Cerebellar cortex (tissue), 1 donor: Measurements from ENCODE around the gene TTLL1.
"Not testable (repeated sequence)": the region's sequence is repeated elsewhere in the genome, so short reads cannot be mapped to it uniquely, and the experiment has no call there.

Experiments
- DNase-seq: peaks from one replicate; pipeline ENCODE4 v3.0.0-alpha.2; 2015; ENCODE audit warnings: low spot score

Gene TTLL1

GRCh38 chr22:43110444-43110926 lies 21.3 kb upstream of the TTLL1 start, which contains the start of gene BIK:
BIK (plus strand) TSS chr22:43110750; CDS start chr22:43124023, 13,273 bp downstream.
- peak; percentile 15 for DNase-seq

DNA sequence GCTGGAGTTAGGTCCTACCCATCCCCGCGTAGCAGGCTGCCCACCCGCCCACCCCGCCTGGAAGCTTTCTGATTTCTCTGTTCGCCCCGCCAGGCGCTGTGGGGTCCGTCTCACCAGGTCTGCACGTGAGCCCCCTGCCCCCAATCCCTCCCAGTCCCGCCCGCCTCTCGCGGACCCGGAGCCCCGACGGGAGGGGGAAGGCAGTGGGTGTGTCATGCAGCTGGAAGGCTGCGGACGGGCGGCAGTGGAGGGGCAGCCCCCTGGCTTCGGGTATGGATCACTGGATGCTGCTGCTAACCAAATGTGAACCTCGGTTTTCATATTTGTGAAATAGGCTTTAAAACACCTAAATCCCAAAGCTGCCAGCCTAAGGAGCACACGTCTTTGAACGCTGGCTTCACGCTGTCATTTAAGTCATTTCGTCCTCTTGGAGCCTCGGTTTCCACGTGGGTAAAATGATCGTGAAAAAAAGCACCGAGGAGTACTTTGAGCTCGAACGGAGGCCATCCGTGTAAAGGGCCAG lies 20.8 kb upstream of the TTLL1 start:
- DNase-seq = no peak

DNA sequence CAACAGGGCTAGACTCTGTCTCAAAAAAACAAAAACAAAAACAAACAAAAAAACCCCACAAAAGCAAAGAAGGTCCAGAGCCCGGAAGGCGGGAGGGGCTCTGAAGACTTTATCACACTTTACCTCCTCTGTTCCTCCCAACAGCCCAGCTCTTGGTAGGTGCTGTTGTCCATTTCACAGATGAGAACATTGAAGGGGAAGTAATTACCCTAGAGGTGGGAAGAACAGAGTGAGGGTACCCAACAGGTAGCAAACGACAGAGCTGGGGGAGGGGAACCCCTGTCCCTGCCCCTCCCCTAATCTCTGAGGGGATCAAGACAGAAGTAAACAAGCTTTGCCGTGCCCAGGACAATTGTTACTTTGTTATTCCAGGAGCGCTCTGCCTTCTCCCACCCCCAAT lies 20.3 kb upstream of the TTLL1 start:
- DNase-seq = no peak

DNA sequence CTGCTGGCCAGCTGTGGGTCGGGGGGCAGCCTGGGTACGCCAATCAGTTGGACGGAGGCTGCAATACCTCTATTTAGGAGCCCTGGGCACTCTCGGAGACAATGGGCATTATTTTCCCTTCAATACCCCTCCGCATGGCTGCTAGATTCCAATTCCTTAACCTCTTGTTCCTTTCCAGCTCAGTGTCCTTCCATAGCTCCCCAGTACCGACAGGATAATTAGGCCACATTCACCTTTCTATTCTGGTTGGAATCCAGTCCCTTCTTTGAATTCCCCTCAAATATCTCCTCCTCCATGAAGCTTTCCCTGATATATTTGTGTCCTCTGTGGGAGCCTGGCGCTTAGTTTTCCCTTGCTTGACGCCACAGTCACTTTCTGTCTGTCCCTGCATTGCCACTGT lies 17.1 kb upstream of the TTLL1 start:
- DNase-seq = no peak

GRCh38 chr22:43104950-43105349 lies 15.8 kb upstream of the TTLL1 start:
- DNase-seq = not testable (repeated sequence)

DNA sequence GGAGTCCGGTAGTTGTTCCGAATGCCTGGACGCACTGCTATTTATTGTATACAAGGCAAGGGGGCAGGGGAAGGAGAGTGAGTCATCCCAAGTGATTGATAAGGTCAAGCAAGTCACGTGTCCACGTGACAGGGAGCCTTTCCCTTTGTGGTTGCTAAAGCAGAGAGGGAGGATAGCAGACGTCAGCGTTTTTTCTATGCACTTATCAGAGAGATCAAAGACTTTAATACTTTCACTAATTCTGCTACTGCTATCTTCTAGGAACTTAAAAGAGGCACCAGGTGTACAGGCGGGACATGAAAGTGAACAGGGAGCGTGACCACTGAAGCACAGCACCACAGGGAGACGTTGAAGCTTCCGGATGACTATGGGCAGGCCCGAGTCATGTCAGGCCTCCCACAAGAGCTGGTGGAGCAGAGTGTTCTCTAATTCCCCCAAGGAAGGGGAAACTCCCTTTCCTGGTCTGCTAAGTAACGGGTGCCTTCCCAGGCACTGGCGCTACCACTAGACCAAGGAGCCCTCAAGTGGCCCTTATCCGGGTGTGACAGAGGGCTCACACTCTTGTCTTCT lies 14.9 kb upstream of the TTLL1 start:
- DNase-seq = not testable (repeated sequence)

- no peak for DNase-seq
Measured at GRCh38 chr22:43101306-43101705, 12.1 kb upstream of the TTLL1 start.

GRCh38 chr22:43100225-43100624 lies 11.0 kb upstream of the TTLL1 start:
- no peak for DNase-seq

DNA sequence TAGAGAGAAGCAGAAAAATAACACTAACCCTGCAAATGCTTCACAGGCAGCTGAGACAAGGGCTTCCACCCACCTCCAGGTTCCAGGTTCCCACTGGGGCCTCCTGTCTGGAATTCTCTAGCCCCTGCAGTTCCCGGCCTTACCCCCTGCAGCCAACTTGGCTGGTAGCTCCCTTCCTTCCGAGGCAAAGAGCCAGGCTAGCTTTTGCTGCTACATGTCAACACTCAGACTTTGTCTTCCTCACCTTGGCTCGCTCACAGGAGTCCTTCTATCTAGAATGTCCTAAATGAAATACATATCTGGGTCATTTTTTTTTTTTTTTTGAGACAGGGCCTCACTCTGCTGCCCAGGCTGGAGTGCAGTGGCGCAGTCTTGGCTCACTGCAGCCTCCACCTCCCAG lies 9.9 kb upstream of the TTLL1 start:
- DNase-seq = no peak

- DNase-seq = no peak
Measured at GRCh38 chr22:43098356-43098755, 9.2 kb upstream of the TTLL1 start.

DNA sequence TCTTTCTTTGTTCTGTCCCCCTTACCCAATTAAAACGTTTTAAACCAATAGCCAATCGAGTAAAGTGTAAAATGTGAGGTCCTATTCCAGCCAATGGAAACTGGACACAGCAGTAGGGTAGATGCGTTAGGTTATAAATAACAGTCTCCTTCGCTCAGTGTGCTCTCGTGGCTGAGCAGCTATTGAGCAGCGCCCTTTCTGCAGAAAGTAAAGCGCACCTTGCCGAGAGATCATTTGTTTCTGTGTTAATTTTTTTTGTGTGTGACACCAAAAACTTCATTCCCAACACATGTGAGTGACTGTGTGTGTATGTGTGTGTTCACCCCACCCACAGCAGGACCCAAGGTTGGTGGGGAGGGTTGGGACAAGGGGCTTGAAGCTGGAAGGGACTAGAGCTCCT lies 7.2 kb upstream of the TTLL1 start:
- no peak for DNase-seq

DNA sequence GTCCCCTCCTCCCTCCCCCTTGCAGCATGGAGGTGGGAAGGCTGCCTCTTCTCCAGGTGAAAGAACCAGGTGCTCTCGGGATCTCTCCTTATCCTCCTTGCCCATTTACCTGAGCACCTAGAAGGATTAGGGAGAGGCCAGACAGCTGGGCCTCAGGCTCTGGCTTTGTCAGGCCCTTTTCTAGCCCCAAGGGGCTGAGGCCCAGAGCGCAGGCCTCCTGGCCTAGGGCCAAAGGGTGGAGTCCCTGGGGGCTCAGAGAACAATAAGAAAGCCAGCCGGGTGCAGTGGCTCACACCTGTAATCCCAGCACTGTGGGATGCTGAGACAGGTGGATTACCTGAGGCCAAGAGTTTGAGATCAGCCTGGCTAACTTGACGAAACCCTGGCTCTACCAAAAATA lies 5.4 kb upstream of the TTLL1 start:
- no peak for DNase-seq

DNA sequence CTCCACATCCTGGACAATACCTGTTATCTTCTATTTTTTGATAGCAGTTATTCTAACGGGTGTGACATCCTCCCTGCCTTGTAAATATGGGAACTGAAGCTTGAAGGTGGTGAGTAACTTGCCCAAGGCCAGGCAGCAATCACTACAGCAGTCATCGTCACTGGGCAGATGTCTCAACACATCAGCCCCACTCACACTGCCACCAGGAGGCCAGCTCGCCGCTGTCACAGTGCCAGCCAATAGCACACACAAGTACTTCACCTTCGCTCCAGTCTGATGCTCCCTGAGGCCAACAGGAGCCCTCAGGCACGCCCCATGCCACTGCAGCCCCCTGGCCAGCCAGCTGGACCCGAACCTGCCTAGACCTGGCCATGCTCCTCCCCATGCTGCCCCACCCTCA lies 4.9 kb upstream of the TTLL1 start:
- no peak for DNase-seq

GRCh38 chr22:43092085-43092484 lies 2.9 kb upstream of the TTLL1 start:
- no peak for DNase-seq

- DNase-seq = peak; percentile 94
Measured at GRCh38 chr22:43090130-43090789, 1.1 kb upstream of the TTLL1 start.

DNA sequence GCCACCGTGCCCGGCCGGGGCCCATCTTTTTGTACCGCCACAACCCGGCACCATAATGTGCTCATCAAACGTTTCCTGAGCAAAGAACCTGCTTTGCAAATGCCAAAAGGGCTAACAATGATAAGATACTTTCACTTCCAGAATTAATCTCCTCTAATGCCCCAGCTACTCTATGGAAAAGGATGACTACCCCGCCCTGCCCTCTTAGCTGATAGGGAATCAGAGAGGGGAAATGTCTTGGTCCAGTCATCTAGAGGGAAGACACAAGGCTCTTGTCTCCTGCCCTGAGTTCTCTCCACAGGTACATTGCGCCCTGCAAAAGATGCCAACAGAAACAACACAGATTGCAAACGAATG lies 586 bp downstream of the TTLL1 start:
- no peak for DNase-seq

DNA sequence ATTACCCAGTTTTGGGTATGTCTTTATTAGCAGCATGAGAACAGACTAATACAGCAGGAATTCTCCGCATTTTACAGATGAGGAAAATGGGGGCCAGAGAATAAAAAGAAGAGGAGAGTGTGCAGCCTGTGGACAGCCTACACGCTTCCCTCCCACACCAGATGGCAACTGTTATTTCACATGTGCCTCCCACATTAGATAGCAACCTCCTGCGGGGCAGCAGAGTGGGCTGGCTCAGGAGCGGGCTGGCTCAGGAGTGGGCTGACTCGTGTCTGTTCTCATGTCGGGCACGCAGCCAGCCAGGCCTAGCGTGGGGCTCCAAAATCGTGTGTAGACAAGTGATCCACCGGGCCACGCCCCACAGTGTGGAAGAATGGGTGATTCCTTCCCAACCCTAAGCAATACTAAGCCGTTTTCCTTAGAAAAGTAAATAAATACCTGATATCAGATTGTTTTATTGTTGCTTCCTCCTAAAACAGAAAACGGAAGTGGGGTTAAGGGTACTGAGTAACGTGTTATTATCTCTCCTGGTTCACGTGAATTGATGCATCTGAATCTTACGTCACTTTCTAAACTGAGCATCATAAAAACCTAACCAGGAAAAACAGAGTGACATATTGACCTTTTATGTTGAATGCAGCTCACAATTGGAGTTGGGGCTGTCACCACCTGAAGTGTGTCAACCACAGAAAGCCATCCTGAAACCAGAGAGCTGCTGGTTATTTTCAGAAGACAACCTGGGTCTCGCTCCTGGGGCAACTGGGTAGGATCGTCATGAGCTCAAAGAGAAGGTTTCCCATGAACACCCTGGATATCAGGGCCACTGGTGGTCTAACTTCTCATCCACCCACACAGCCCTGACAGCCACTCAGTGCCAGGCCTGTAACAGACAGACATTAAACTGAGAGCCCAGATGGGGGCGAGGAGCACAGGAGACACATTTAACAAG lies 3.3 kb downstream of the TTLL1 start:
- no peak for DNase-seq

- no peak for DNase-seq
Measured at GRCh38 chr22:43081968-43082367, 7.2 kb downstream of the TTLL1 start.

DNA sequence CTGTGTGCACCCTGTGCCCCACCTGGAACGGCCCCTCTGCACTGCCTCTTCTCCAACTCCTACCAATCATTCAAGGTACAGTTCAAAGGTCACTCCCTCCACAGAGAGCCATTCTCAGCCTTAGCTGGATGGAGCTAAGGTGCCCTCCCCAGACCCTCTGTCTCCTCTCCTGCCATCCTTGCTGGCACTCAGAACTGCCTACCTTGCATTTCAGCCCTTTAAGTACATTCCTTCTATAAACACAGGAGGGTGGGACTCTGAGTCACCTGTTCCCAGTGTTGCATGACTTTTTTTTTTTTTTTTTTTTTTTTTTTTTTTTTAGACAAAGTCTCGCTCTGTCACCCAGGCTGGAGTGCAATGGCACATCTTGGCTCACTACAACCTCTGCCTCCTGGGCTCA lies 8.6 kb downstream of the TTLL1 start:
- no peak for DNase-seq

DNA sequence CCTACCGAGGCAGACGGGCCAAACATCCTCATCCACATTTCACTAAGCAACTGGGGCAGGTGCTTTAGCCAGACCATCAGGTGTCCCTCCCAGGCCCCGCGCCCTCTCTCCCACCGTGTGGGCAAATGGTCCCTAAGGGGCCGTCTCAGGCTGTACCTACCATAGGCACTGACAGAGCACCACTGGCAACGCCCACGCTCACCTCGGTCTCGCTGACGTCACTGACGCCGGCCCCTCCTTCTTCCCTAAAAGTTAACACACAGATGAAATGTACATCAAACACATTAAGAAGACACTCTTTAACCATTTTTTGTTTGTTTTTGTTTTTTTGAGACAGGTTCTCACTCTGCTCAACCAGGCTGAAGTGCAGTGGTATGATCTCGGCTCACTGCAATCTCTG lies 9.4 kb downstream of the TTLL1 start:
- DNase-seq = no peak

GRCh38 chr22:43078522-43078921 lies 10.7 kb downstream of the TTLL1 start:
- DNase-seq = no peak

DNA sequence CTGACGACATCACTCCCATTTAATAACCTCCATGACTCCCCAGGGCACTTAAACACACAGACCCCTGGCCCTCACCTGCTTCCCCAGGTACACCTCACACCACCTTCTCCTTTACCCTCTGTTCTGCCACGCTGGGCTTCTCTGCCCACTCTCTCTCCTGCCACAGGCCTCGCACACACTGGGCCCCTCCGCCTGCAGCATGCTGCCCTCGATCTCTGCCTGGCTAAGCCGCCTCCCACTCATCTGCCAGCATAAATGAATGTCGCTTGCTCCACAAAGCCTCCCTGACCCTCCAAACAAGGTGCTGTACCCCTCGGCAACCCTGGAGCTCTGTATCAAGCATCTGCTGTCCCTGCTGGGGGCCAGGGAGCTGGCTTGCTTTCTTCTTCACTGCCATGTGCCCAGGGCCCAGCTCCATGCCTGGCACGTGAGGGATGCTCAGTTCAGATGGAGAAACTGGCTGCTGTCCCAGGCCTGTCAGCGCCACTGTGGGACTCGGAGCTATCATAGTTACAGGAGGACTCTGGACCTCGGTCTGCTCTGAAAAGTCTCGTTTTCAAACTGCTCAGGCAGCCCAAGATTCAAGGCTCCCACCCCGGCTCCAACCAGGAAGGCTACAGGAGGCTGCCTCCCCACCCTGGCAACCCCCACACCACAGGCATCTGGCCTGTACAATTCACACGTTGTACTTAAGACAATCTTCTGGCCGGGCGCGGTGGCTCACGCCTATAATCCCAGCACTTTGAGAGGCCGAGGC lies 11.9 kb downstream of the TTLL1 start:
- DNase-seq = peak; percentile 93
